Ascending aorta (tissue), 2 donors: ENCODE data around the gene PRUNE2. TPM values are rescaled to one million over a fixed set of nuclear protein-coding genes. Genes with fewer than 3 reads are reported as not detected.
A peak's percentile ranks its signal among the peaks of the same experiment; 100 is the strongest.

Source experiments
- DNase-seq, 2 donors: peaks; one replicate each; pipeline ENCODE4 v3.0.0-alpha.2; 2019; ENCODE audit warnings: low spot score in 2 of 2
- H3K27ac ChIP-seq, 2 donors: fragments of 200-600 bp; sonication (generic); one replicate each; pipeline ENCODE4 v1.5.1; 2016 to 2017; ENCODE audit warnings: mild to moderate bottlenecking in 1 of 2
- H3K27me3 ChIP-seq: fragments of 200-600 bp; sonication (generic); one replicate; pipeline ENCODE4 v1.5.1; 2017
- H3K36me3 ChIP-seq, 2 donors: fragments of 200-600 bp; sonication (generic); one replicate each; pipeline ENCODE4 v1.5.1; 2016
- H3K4me1 ChIP-seq, 2 donors: fragments of 200-600 bp; sonication (generic); one replicate each; pipeline ENCODE4 v1.5.1; 2016 to 2017; ENCODE audit warnings: mild to moderate bottlenecking in 1 of 2
- H3K4me3 ChIP-seq, 2 donors: fragments of 200-600 bp; sonication (generic); one replicate each; pipeline ENCODE4 v1.5.1; 2016 to 2017; ENCODE audit warnings: mild to moderate bottlenecking in 1 of 2
- H3K9me3 ChIP-seq, 2 donors: fragments of 200-600 bp; sonication (generic); one replicate each; pipeline ENCODE4 v1.5.1; 2016
- CTCF ChIP-seq, 3 experiments: fragments of 200-600 bp in 2 of 3; fragments of 450-650 bp in 1 of 3; sonication (generic) in 2 of 3; IDR thresholded peaks; one replicate each; pipeline ENCODE4 v1.5.1; 2016 to 2019; ENCODE audit warnings: antibody characterized with exemption in 3 of 3, mild to moderate bottlenecking in 1 of 3, moderate library complexity in 1 of 3
- intact Hi-C: fragments of 100-400 bp; cut with DNase I; formaldehyde crosslinking; loops from one replicate; pipeline ENCODE4 v1.15.1; 2023
- total RNA-seq: library from RNA; depleted of rRNA; stranded (reverse); fragments of >200 nt; gene quantifications from one replicate; pipeline ENCODE4 v1.1.0, GENCODE V29; 2016

The PRUNE2 gene
- total RNA-seq, 1 donor from 2014 or later, result 200 TPM

GRCh38 chr9:76817489-76817888, 88.4 kb downstream of the PRUNE2 start:
- no peak for DNase-seq
- no peaks in the 10 kb centered on the region for H3K9me3 ChIP-seq
- intact Hi-C loops, result loop anchor here (5.0 to 10.0 kb wide), 3 partner anchors 60 to 163 kb away; no protein-coding TSS in a partner anchor
- H3K27me3 ChIP-seq, result no peaks in the 10 kb centered on the region
- no peak for TF ChIP-seq CTCF (IDR thresholded peaks at IDR 0.05)
- peak overlapping the region; percentile 84 to 90 for H3K27ac ChIP-seq
- H3K4me3 ChIP-seq, result no peak overlapping the region
- H3K36me3 ChIP-seq, result peaks cover 10 to 15% of the 10 kb centered on the region in 2 donors
- peaks cover 3 to 24% of the 10 kb centered on the region in 2 donors for H3K4me1 ChIP-seq

- Histone ChIP-seq H3K27me3 (no peaks in the 10 kb centered on the region), H3K4me1 (peaks cover 3 to 20% of the 10 kb centered on the region in 2 donors), H3K9me3 (no peaks in the 10 kb centered on the region), H3K27ac (no peak overlapping the region), H3K4me3 (no peak overlapping the region), H3K36me3 (peaks cover 0 to 25% of the 10 kb centered on the region in 2 donors)
- no peak for TF ChIP-seq CTCF (IDR thresholded peaks at IDR 0.05)
- DNase-seq, result no peak
- intact Hi-C loops, result loop anchor here (10.0 kb wide), 1 partner anchor 158 kb away; no protein-coding TSS in a partner anchor
Observed at GRCh38 chr9:76812591-76812990, 93.3 kb downstream of the PRUNE2 start.

GRCh38 chr9:76810377-76810957, 95.4 kb downstream of the PRUNE2 start:
- no peak for DNase-seq
- intact Hi-C loops, result loop anchor here (1.0 to 10.0 kb wide), 2 partner anchors 156 to 177 kb away; no protein-coding TSS in a partner anchor
- Histone ChIP-seq H3K9me3 (no peaks in the 10 kb centered on the region), H3K36me3 (peaks cover 0 to 29% of the 10 kb centered on the region in 2 donors), H3K4me3 (no peak overlapping the region), H3K4me1 (peaks cover 0 to 13% of the 10 kb centered on the region in 2 donors), H3K27me3 (no peaks in the 10 kb centered on the region), H3K27ac (peak overlapping the region in 1 of 2 donors; percentile 5)
- TF ChIP-seq CTCF (IDR thresholded peaks at IDR 0.05), result peak; percentile 60 to 68 (median 60)

- H3K36me3 ChIP-seq, result peaks cover 13 to 39% of the 10 kb centered on the region in 2 donors
- DNase-seq, result no peak
- peaks cover 0 to 11% of the 10 kb centered on the region in 2 donors for H3K4me1 ChIP-seq
- H3K4me3 ChIP-seq, result no peak overlapping the region
- TF ChIP-seq CTCF (IDR thresholded peaks at IDR 0.05), result no peak
- intact Hi-C loops, result no loop called here
- H3K9me3 ChIP-seq, result no peaks in the 10 kb centered on the region
- no peak overlapping the region for H3K27ac ChIP-seq
- no peaks in the 10 kb centered on the region for H3K27me3 ChIP-seq
Observed at GRCh38 chr9:76808636-76809035, 97.3 kb downstream of the PRUNE2 start.

GRCh38 chr9:76803762-76804161, 102.2 kb downstream of the PRUNE2 start:
- no peak for DNase-seq
- Histone ChIP-seq H3K27ac (no peak overlapping the region), H3K4me3 (no peak overlapping the region), H3K4me1 (no peaks in the 10 kb centered on the region), H3K9me3 (no peaks in the 10 kb centered on the region), H3K36me3 (peaks cover 13 to 23% of the 10 kb centered on the region in 2 donors), H3K27me3 (no peaks in the 10 kb centered on the region)
- no peak for TF ChIP-seq CTCF (IDR thresholded peaks at IDR 0.05)
- intact Hi-C loops, result no loop called here
